ENCODE data around the gene NR2C2AP.

NR2C2AP gene

GRCh38 chr19:19214159-19214490 is 10.9 kb upstream of the NR2C2AP start:
- DNase-seq = no peak

GRCh38 chr19:19213426-19214158 is 10.4 kb upstream of the NR2C2AP start:
- no peak for DNase-seq

GRCh38 chr19:19212916-19213315 is 9.7 kb upstream of the NR2C2AP start:
- DNase-seq = no peak

GRCh38 chr19:19211499-19212420 is 8.5 kb upstream of the NR2C2AP start, which contains the start of gene NCAN:
TSS of gene NCAN (plus strand) at chr19:19211958. CDS start at chr19:19216954, 4,996 bp downstream.
- no peak for DNase-seq

- DNase-seq = no peak
Measured at GRCh38 chr19:19209372-19209771, 6.2 kb upstream of the NR2C2AP start.

GRCh38 chr19:19207637-19208572 is 4.7 kb upstream of the NR2C2AP start:
- DNase-seq = no peak

- no peak for DNase-seq
Measured at GRCh38 chr19:19206938-19207337, 3.7 kb upstream of the NR2C2AP start.

GRCh38 chr19:19205416-19206410 is 2.5 kb upstream of the NR2C2AP start:
- DNase-seq = no peak

GRCh38 chr19:19204181-19204580 is 967 bp upstream of the NR2C2AP start:
- DNase-seq = no peak

- DNase-seq = no peak
Measured at GRCh38 chr19:19202707-19203011, 555 bp downstream of the NR2C2AP start.

- DNase-seq = no peak
Measured at GRCh38 chr19:19201697-19202630, 1.2 kb downstream of the NR2C2AP start.

GRCh38 chr19:19193926-19194325 is 9.3 kb downstream of the NR2C2AP start:
- DNase-seq = no peak

- DNase-seq = no peak
Measured at GRCh38 chr19:19192910-19193423, 10.2 kb downstream of the NR2C2AP start.

- DNase-seq = peak; percentile 98
Measured at GRCh38 chr19:19192078-19192882, 10.9 kb downstream of the NR2C2AP start, which contains the start of the genes BORCS8 and RFXANK. TSS of gene BORCS8 (minus strand) at chr19:19192152. CDS start at chr19:19192117, 35 bp downstream. TSS of gene RFXANK (plus strand) at chr19:19192258. CDS start at chr19:19193947, 1,689 bp downstream.

GRCh38 chr19:19191768-19192077 is 11.5 kb downstream of the NR2C2AP start:
- no peak for DNase-seq

- DNase-seq = no peak
Measured at GRCh38 chr19:19186742-19187141, 16.5 kb downstream of the NR2C2AP start.

GRCh38 chr19:19185853-19186740 is 17.1 kb downstream of the NR2C2AP start:
- no peak for DNase-seq

GRCh38 chr19:19181488-19181998 is 21.7 kb downstream of the NR2C2AP start:
- DNase-seq = no peak

Data from NCI-H1436 treated with DMSO at 0.1 percent for 48 hours (cell line).